ENCODE data around the gene C1orf146.

DNA sequence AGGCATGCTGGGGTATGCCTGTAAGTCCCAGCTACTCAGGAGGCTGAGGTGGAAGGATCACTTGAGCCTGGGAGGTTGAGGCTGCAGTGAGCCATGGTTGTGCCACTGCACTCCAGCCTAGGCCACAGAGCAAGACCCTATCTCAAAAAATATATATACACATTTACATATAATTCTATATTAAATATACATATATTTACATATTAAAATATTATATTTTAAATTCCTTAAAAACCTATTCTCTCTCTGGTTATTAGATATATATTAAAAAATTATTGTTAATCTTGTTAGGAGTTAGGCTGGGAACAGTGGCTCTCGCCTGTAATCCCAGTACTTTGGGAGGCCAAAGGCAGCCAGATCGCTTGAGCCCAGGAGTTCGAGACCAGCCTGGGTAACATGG lies 58.4 kb downstream of the C1orf146 start:
- TF ChIP-seq EZH2 (IDR thresholded peaks at IDR 0.05), result no peak
- TF ChIP-seq, protein P1, sequence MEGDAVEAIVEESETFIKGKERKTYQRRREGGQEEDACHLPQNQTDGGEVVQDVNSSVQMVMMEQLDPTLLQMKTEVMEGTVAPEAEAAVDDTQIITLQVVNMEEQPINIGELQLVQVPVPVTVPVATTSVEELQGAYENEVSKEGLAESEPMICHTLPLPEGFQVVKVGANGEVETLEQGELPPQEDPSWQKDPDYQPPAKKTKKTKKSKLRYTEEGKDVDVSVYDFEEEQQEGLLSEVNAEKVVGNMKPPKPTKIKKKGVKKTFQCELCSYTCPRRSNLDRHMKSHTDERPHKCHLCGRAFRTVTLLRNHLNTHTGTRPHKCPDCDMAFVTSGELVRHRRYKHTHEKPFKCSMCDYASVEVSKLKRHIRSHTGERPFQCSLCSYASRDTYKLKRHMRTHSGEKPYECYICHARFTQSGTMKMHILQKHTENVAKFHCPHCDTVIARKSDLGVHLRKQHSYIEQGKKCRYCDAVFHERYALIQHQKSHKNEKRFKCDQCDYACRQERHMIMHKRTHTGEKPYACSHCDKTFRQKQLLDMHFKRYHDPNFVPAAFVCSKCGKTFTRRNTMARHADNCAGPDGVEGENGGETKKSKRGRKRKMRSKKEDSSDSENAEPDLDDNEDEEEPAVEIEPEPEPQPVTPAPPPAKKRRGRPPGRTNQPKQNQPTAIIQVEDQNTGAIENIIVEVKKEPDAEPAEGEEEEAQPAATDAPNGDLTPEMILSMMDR (IDR thresholded peaks at IDR 0.05), result no peak
- TF ChIP-seq EZH2phosphoT487 (IDR thresholded peaks at IDR 0.05), result no peak
